ENCODE data around the gene NECAB2. TPM values are rescaled to one million over a fixed set of nuclear protein-coding genes. Genes with fewer than 3 reads are reported as not detected.
"Not testable (repeated sequence)": the region's sequence is repeated elsewhere in the genome, so short reads cannot be mapped to it uniquely, and the experiment has no call there.

Gene NECAB2
- total RNA-seq, 4 donors from 2014 or later = not detected

DNA sequence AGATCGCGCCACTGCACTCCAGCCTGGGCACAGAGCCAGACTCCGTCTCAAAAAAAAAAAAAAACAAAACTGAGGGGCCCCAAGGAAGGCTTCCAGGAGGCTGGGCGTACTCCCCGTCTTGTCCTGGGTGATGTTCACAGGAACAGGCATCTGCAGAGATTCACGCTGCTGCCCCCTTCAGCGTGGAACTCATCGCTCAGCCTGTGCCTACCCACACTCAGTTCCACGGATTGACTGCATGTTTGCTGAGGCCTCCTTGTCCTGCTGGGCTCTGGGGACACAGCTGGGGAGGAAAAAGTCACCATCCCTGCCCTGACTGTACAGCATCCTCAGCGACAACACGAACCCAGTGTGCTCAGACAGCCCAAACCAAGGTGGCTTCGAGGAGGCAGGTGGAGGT lies 27.9 kb upstream of the NECAB2 start:
- Histone ChIP-seq H3K36me3 (peaks cover 0 to 5% (median 0%) of the 10 kb centered on the region in 4 donors), H3K4me1 (peaks cover 0 to 10% (median 2%) of the 10 kb centered on the region in 4 donors), H3K4me3 (no peak overlapping the region), H3K9me3 (no peaks in the 10 kb centered on the region), H3K27me3 (no peaks in the 10 kb centered on the region), H3K27ac (replicated peaks in 1 of 4) (no peak overlapping the region)
- intact Hi-C loops (cut with DNase I) = no loop called here
- no peak for TF ChIP-seq EP300 (IDR thresholded peaks at IDR 0.05)
- no peak for TF ChIP-seq POLR2A (IDR thresholded peaks at IDR 0.05; ENCODE audit: low read depth)
- TF ChIP-seq POLR2AphosphoS5 (IDR thresholded peaks at IDR 0.05) = no peak
- TF ChIP-seq, protein P1, sequence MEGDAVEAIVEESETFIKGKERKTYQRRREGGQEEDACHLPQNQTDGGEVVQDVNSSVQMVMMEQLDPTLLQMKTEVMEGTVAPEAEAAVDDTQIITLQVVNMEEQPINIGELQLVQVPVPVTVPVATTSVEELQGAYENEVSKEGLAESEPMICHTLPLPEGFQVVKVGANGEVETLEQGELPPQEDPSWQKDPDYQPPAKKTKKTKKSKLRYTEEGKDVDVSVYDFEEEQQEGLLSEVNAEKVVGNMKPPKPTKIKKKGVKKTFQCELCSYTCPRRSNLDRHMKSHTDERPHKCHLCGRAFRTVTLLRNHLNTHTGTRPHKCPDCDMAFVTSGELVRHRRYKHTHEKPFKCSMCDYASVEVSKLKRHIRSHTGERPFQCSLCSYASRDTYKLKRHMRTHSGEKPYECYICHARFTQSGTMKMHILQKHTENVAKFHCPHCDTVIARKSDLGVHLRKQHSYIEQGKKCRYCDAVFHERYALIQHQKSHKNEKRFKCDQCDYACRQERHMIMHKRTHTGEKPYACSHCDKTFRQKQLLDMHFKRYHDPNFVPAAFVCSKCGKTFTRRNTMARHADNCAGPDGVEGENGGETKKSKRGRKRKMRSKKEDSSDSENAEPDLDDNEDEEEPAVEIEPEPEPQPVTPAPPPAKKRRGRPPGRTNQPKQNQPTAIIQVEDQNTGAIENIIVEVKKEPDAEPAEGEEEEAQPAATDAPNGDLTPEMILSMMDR (IDR thresholded peaks at IDR 0.05) = no peak
- DNase-seq (ENCODE audit: extremely low spot score) = no peak
- 86% methylated on average over 5 of the region's 12 CpGs for WGBS

- Histone ChIP-seq H3K4me3 (no peak overlapping the region), H3K9me3 (no peaks in the 10 kb centered on the region), H3K27ac (replicated peaks in 1 of 4) (no peak overlapping the region), H3K27me3 (no peaks in the 10 kb centered on the region), H3K4me1 (peaks cover 0 to 10% (median 2%) of the 10 kb centered on the region in 4 donors), H3K36me3 (peaks cover 0 to 5% (median 0%) of the 10 kb centered on the region in 4 donors)
- intact Hi-C loops (cut with DNase I) = no loop called here
- TF ChIP-seq POLR2A (IDR thresholded peaks at IDR 0.05; ENCODE audit: low read depth) (no peak), EP300 (IDR thresholded peaks at IDR 0.05) (no peak), POLR2AphosphoS5 (IDR thresholded peaks at IDR 0.05) (no peak)
- TF ChIP-seq, protein P1 (IDR thresholded peaks at IDR 0.05) = no peak
- 84% methylated on average over 27 of the region's 28 CpGs for WGBS
- no peak for DNase-seq (ENCODE audit: extremely low spot score)
These were observed 27.2 kb upstream of the NECAB2 start for GRCh38 chr16:83940630-83941378.

GRCh38 chr16:83941546-83941945 lies 26.5 kb upstream of the NECAB2 start:
- intact Hi-C loops (cut with DNase I); H3K27me3 ChIP-seq; DNase-seq (ENCODE audit: extremely low spot score); H3K27ac ChIP-seq (replicated peaks in 1 of 4); H3K9me3 ChIP-seq; H3K4me3 ChIP-seq; H3K36me3 ChIP-seq: not testable (repeated sequence)
- H3K4me1 ChIP-seq = peaks cover 0 to 10% (median 2%) of the 10 kb centered on the region in 4 donors
- WGBS = 96% methylated on average over 9 of the region's 9 CpGs

DNA sequence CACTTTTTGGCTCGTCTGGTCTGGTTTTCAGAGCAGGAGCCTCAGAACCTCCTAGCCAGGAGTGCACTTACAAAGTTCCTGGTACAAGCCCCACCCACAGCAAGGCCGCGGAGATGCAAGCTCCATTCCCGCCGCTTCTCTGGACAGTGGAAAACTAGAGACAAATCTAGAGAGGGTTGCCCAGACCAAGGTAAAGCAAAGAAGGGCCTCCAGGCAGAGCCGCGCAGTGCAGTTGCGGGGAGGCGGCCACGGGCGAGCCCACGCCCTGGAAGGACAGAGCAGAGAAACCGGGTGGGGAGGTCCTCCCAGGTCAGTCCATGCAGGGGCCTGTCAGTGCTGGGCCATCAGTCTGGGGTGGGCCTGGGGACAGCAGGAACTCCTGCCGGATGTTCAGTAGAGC lies 26.0 kb upstream of the NECAB2 start:
- peaks cover 0 to 3% (median 0%) of the 10 kb centered on the region in 4 donors for H3K36me3 ChIP-seq
- TF ChIP-seq, protein P1 (IDR thresholded peaks at IDR 0.05) = no peak
- TF ChIP-seq POLR2AphosphoS5 (IDR thresholded peaks at IDR 0.05) (no peak), POLR2A (IDR thresholded peaks at IDR 0.05; ENCODE audit: low read depth) (no peak), EP300 (IDR thresholded peaks at IDR 0.05) (no peak)
- no peaks in the 10 kb centered on the region for H3K27me3 ChIP-seq
- 88% methylated on average over 14 of the region's 14 CpGs for WGBS
- no peak overlapping the region for H3K27ac ChIP-seq (replicated peaks in 1 of 4)
- H3K4me1 ChIP-seq = peaks cover 0 to 10% (median 2%) of the 10 kb centered on the region in 4 donors
- intact Hi-C loops (cut with DNase I) = no loop called here
- H3K9me3 ChIP-seq = no peaks in the 10 kb centered on the region
- no peak overlapping the region for H3K4me3 ChIP-seq
- no peak for DNase-seq (ENCODE audit: extremely low spot score)

- DNase-seq (ENCODE audit: extremely low spot score) = no peak
- Histone ChIP-seq H3K9me3 (no peaks in the 10 kb centered on the region), H3K36me3 (no peaks in the 10 kb centered on the region), H3K4me1 (peaks cover 0 to 10% (median 2%) of the 10 kb centered on the region in 4 donors), H3K27me3 (no peaks in the 10 kb centered on the region), H3K27ac (replicated peaks in 1 of 4) (no peak overlapping the region), H3K4me3 (no peak overlapping the region)
- intact Hi-C loops (cut with DNase I) = no loop called here
- TF ChIP-seq POLR2A (IDR thresholded peaks at IDR 0.05; ENCODE audit: low read depth) (no peak), POLR2AphosphoS5 (IDR thresholded peaks at IDR 0.05) (no peak), EP300 (IDR thresholded peaks at IDR 0.05) (no peak)
- TF ChIP-seq, protein P1 (IDR thresholded peaks at IDR 0.05) = no peak
- 72% methylated on average over 9 of the region's 11 CpGs for WGBS
These were observed 25.1 kb upstream of the NECAB2 start for GRCh38 chr16:83942815-83943515.
